Esophagus squamous epithelium (tissue), 5 donors: ENCODE results near the gene AMIGO2. TPM values are rescaled to one million over a fixed set of nuclear protein-coding genes. Genes with fewer than 3 reads are reported as not detected.
"Not testable (repeated sequence)": the region's sequence is repeated elsewhere in the genome, so short reads cannot be mapped to it uniquely, and the experiment has no call there.

ENCODE experiments used
- DNase-seq: peaks from one replicate; lab custom pipeline; 2025; lab: John Stamatoyannopoulos, UW
- H3K27ac ChIP-seq, 4 donors: fragments of 200-600 bp; sonication (generic); one replicate each; pipeline ENCODE4 v1.5.1; 2016 to 2019; ENCODE audit warnings: mild to moderate bottlenecking in 1 of 4
- H3K27me3 ChIP-seq, 4 donors: fragments of 200-600 bp; sonication (generic); 1 replicate in 3 of 4; 2 replicates in 1 of 4; pipeline versions ENCODE4 v1.5.1 to v1.6.0; 2017 to 2021; ENCODE audit warnings: antibody characterized with exemption in 1 of 4
- H3K36me3 ChIP-seq, 3 donors: fragments of 200-600 bp; sonication (generic); one replicate each; pipeline ENCODE4 v1.5.1; 2016 to 2019
- H3K4me1 ChIP-seq, 3 donors: fragments of 200-600 bp; sonication (generic); one replicate each; pipeline ENCODE4 v1.5.1; 2017 to 2019
- H3K4me3 ChIP-seq, 4 donors: fragments of 200-600 bp; sonication (generic); 1 replicate in 3 of 4; 2 replicates in 1 of 4; pipeline ENCODE4 v1.5.1; 2016 to 2019; ENCODE audit warnings: mild to moderate bottlenecking in 2 of 4, moderate library complexity in 1 of 4
- H3K9me3 ChIP-seq, 3 donors: fragments of 200-600 bp; sonication (generic); one replicate each; pipeline ENCODE4 v1.5.1; 2016 to 2019
- POLR2A ChIP-seq, 4 donors: fragments of 450-650 bp; IDR thresholded peaks; one replicate each; pipeline ENCODE4 v1.6.1; 2017; ENCODE audit warnings: antibody characterized with exemption in 4 of 4, mild to moderate bottlenecking in 4 of 4, moderate library complexity in 3 of 4
- whole genome bisulfite sequencing, 2 donors: methylation state at CpG; one replicate each; pipeline ENCODE4 v1.1.5; 2018; 5-methylcytosine and 5-hydroxymethylcytosine counted together
- intact Hi-C: fragments of 100-400 bp; cut with DNase I; formaldehyde crosslinking; loops from one replicate; pipeline ENCODE4 v1.15.0; 2022
- total RNA-seq, 4 donors: library from RNA; depleted of rRNA; stranded (reverse); fragments of >200 nt; gene quantifications; one replicate each; pipeline ENCODE4 v1.1.0, GENCODE V29; 2016
- TF ChIP-seq, protein P1 (sequence below), 6 experiments: fragments of 450-650 bp in 4 of 6; fragments of 200-600 bp in 2 of 6; sonication (generic) in 2 of 6; IDR thresholded peaks; one replicate each; pipeline ENCODE4 v1.5.1; 2016 to 2019; ENCODE audit warnings: antibody characterized with exemption in 6 of 6, mild to moderate bottlenecking in 4 of 6, moderate library complexity in 4 of 6
- donor health status: DM: yes; HTN: yes; CAD: no.

AMIGO2 gene
- total RNA-seq, 4 donors from 2014 or later, result 1.6 to 4.8 (median 2.9) TPM

DNA sequence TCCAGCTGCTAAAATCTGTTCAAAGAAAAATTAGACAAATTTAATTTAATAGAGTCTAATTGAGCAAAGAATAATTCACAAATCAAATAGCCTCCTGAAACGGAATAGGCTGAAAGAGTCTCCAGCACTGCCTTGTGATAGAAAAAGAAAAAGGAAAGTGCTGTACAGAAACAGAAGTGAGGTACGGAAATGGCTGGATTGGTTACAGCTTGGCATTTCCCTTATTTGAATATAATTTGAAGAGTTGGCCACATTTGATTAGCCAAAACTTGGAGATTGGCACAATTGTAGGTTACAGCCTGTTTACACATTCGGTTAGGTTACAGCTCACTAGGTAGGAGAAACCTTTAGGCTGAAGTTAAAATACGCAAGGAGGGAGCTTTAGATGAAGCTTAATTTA, 25.1 kb downstream of the AMIGO2 start:
- TF ChIP-seq, protein P1, sequence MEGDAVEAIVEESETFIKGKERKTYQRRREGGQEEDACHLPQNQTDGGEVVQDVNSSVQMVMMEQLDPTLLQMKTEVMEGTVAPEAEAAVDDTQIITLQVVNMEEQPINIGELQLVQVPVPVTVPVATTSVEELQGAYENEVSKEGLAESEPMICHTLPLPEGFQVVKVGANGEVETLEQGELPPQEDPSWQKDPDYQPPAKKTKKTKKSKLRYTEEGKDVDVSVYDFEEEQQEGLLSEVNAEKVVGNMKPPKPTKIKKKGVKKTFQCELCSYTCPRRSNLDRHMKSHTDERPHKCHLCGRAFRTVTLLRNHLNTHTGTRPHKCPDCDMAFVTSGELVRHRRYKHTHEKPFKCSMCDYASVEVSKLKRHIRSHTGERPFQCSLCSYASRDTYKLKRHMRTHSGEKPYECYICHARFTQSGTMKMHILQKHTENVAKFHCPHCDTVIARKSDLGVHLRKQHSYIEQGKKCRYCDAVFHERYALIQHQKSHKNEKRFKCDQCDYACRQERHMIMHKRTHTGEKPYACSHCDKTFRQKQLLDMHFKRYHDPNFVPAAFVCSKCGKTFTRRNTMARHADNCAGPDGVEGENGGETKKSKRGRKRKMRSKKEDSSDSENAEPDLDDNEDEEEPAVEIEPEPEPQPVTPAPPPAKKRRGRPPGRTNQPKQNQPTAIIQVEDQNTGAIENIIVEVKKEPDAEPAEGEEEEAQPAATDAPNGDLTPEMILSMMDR (IDR thresholded peaks at IDR 0.05), result no peak
- TF ChIP-seq POLR2A (IDR thresholded peaks at IDR 0.05), result no peak
- Histone ChIP-seq H3K36me3 (no peaks in the 10 kb centered on the region), H3K27me3 (no peaks in the 10 kb centered on the region), H3K4me3 (no peak overlapping the region), H3K4me1 (no peaks in the 10 kb centered on the region), H3K27ac (no peak overlapping the region), H3K9me3 (peaks cover 0 to 19% (median 15%) of the 10 kb centered on the region in 3 donors)
- DNase-seq, result no peak
- intact Hi-C loops, result no loop called here
- 66 to 78% methylated on average over 4 of the region's 4 CpGs for WGBS, 2 donors

DNA sequence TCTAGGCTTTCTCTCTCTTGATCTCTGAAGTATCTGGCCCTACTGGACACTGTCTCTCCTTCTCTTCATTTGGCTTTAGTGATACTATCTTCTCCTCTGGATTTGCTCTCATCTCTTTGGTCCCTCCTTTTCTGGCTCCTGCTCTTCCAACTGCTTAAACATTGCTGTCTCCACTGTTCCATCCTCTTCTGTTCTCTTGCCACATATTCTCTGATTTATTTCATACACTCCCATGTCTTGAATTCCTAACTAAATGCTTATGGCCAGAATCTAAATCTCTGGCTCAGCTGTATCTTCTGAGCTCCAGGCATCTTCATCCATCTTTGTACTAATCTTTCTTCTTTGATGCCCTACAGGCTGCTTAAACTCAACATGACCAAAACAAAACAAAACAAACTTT, 25.8 kb downstream of the AMIGO2 start:
- intact Hi-C loops, result no loop called here
- no peaks in the 10 kb centered on the region for H3K36me3 ChIP-seq
- DNase-seq, result no peak
- no peak for TF ChIP-seq POLR2A (IDR thresholded peaks at IDR 0.05)
- TF ChIP-seq, protein P1 (IDR thresholded peaks at IDR 0.05), result no peak
- peaks cover 0 to 19% (median 15%) of the 10 kb centered on the region in 3 donors for H3K9me3 ChIP-seq
- H3K4me3 ChIP-seq, result no peak overlapping the region
- no peak overlapping the region for H3K27ac ChIP-seq
- no peaks in the 10 kb centered on the region for H3K27me3 ChIP-seq
- no peaks in the 10 kb centered on the region for H3K4me1 ChIP-seq

DNA sequence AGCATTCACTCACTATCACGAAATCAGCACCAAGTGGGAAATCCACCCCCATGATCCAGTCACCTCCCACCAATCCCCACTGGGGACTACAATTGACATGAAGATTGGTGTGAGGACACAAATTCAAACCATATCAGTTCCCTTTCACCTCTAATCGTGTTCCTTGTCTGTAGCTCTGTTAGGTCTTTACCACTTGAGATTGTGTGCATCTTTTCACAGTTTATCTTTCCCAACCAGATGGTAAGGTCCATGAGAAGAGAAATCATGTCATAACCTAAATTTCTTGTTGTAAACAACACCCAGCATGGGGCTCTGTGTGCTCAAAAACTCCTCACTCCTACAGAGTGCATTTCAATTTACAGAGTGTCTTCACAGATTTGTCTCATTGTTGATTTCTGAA, 27.5 kb downstream of the AMIGO2 start:
- Histone ChIP-seq H3K4me3 (no peak overlapping the region), H3K27ac (no peak overlapping the region), H3K36me3 (no peaks in the 10 kb centered on the region), H3K9me3 (peaks cover 0 to 19% (median 15%) of the 10 kb centered on the region in 3 donors), H3K4me1 (no peaks in the 10 kb centered on the region), H3K27me3 (no peaks in the 10 kb centered on the region)
- TF ChIP-seq, protein P1 (IDR thresholded peaks at IDR 0.05), result no peak
- TF ChIP-seq POLR2A (IDR thresholded peaks at IDR 0.05), result no peak
- 80 to 85% methylated on average over 2 of the region's 2 CpGs for WGBS, 2 donors
- intact Hi-C loops, result no loop called here
- no peak for DNase-seq

DNA sequence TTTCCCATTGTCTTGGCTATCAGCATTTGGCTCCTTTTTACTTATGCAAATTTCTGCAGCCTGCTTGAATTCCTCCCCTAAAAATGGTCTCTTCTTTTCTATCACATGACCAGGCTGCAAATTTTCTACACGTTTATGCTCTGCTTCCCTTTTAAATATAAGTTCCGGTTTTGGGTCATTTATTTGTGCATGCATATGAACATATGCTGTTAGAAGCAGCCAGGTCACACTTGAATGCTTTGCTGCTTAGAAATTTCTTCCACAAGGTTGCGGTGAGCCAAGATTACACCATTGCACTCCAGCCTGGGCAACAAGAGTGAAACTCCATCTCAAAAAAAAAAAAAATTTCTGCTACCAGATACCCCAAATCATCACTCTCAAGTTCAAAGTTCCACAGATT, 28.5 kb downstream of the AMIGO2 start:
- peaks cover 0 to 19% (median 15%) of the 10 kb centered on the region in 3 donors for H3K9me3 ChIP-seq
- intact Hi-C loops, H3K4me1 ChIP-seq, DNase-seq, H3K27ac ChIP-seq, H3K27me3 ChIP-seq, H3K36me3 ChIP-seq, H3K4me3 ChIP-seq: not testable (repeated sequence)
- WGBS, 2 donors, result 67 to 78% methylated on average over 3 of the region's 3 CpGs

DNA sequence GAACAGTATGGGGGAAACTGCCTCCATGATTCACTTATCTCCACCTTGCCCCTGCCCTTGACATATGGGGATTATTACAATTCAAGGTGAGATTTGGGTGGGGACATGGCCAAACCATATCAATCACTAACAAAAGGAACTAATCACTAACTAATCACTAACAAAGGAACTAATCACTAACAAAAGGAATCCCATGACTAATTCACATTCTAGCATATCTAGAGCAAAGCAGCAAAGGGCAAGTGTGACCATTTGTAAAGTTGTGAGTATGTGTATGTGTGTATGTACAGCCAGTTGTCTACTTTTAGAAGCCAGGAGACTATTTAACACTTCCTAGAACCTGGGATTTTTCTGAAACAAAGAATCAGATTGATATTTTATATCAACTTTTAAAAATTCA, 31.2 kb downstream of the AMIGO2 start:
- no peak overlapping the region for H3K4me3 ChIP-seq
- no peak overlapping the region for H3K27ac ChIP-seq
- DNase-seq, result no peak
- H3K27me3 ChIP-seq, result no peaks in the 10 kb centered on the region
- peaks cover 0 to 19% (median 15%) of the 10 kb centered on the region in 3 donors for H3K9me3 ChIP-seq
- H3K4me1 ChIP-seq, result no peaks in the 10 kb centered on the region
- intact Hi-C loops, result no loop called here
- no peaks in the 10 kb centered on the region for H3K36me3 ChIP-seq
- TF ChIP-seq, protein P1 (IDR thresholded peaks at IDR 0.05), result no peak
- TF ChIP-seq POLR2A (IDR thresholded peaks at IDR 0.05), result no peak

DNA sequence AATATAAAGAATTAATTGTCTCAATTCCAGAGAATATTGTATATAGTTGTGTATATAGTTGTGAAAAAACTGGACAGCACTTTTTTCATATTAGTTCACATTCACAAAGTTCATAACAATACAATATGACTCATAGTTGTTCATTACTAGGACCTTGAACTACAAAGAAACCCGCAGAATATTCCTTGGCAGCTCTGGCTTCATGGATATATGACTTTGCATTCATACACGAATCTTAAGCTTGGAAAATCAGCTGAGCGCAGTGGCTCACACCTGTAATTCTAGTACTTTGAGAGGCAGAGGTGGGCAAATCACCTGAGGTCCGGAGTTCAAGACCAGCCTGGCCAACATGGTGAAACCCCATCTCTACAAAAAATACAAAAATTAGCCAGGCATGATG, 38.4 kb downstream of the AMIGO2 start:
- TF ChIP-seq, protein P1 (IDR thresholded peaks at IDR 0.05), result no peak
- TF ChIP-seq POLR2A (IDR thresholded peaks at IDR 0.05), result no peak
- intact Hi-C loops, result no loop called here
- H3K27ac ChIP-seq, result no peak overlapping the region
- DNase-seq, result no peak
- H3K36me3 ChIP-seq, result no peaks in the 10 kb centered on the region
- H3K4me3 ChIP-seq, result no peak overlapping the region
- H3K9me3 ChIP-seq, result no peaks in the 10 kb centered on the region
- H3K27me3 ChIP-seq, result no peaks in the 10 kb centered on the region
- WGBS, 2 donors, result 81 to 90% methylated on average over 3 to 4 of the region's 4 CpGs
- H3K4me1 ChIP-seq, result peaks cover 0 to 8% (median 0%) of the 10 kb centered on the region in 3 donors
